Measurements from ENCODE around the gene UTP25.

DNA sequence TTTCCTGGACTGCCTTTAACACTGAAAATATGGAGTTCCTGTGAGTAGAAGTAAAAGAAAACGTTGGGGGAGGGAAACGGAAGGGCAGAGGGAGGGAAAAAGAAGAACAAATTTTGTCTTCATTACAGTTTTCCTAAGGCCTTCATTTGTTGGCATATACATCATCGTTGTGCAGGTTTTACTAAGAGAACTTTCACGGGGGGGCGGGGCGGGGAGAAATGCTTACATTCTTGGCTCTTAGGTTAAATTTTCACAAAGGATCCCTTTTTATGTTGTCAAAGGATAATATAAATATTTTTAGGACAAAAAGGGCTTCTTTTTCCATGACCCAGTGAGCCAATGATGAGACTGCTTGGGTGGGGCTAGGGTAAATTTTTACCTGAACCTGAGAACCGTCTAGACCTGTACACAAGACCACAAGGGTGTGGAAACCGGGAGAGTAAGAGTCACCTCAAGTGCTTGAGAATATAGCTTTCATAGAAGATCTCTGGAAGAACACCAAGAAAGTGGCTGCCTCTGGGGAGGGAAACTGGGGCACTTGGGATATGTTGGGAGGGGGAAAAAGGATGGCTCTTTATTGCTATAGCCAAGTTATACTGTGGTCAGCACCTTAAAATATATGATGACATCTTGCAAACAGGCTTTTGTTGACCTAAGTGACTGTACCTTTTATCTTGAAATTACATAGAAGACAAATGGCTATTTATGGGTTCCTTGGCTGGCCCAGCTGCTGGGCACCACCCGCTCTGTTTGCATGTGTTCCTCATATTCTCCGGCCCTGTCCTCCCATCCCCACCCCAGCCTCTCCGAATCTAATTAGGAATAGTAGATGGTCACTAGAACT lies 2.0 kb upstream of the UTP25 start:
- TF ChIP-seq, protein P1, sequence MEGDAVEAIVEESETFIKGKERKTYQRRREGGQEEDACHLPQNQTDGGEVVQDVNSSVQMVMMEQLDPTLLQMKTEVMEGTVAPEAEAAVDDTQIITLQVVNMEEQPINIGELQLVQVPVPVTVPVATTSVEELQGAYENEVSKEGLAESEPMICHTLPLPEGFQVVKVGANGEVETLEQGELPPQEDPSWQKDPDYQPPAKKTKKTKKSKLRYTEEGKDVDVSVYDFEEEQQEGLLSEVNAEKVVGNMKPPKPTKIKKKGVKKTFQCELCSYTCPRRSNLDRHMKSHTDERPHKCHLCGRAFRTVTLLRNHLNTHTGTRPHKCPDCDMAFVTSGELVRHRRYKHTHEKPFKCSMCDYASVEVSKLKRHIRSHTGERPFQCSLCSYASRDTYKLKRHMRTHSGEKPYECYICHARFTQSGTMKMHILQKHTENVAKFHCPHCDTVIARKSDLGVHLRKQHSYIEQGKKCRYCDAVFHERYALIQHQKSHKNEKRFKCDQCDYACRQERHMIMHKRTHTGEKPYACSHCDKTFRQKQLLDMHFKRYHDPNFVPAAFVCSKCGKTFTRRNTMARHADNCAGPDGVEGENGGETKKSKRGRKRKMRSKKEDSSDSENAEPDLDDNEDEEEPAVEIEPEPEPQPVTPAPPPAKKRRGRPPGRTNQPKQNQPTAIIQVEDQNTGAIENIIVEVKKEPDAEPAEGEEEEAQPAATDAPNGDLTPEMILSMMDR (IDR thresholded peaks at IDR 0.05; ENCODE audit: extremely low read depth in 1 of 2, insufficient read depth in 1 of 2, low read depth in 1 of 2, low read length in 2 of 2) = no peak
- no peak for TF ChIP-seq POLR2AphosphoS5 (IDR thresholded peaks at IDR 0.05; ENCODE audit: insufficient read depth, low read depth, low read length)

Measured in endothelial cell of umbilical vein (primary cell).